ENCODE data around the gene ERG28.

Gene ERG28

GRCh38 chr14:75649773-75650172, 10.9 kb downstream of the ERG28 start:
- Histone ChIP-seq H3K9ac (ENCODE audit: low read length) (no peak overlapping the region), H3K4me1 (ENCODE audit: low read length) (no peaks in the 10 kb centered on the region), H2AFZ (ENCODE audit: low read length) (no peak overlapping the region), H3K79me2 (ENCODE audit: low read length) (no peaks in the 10 kb centered on the region), H3F3A (ENCODE audit: insufficient read depth, low read length) (no peaks in the 10 kb centered on the region), H3K27ac (ENCODE audit: low read length) (no peak overlapping the region), H3K27me3 (replicated peaks; ENCODE audit: insufficient read depth, low read length) (no peaks in the 10 kb centered on the region), H3K4me3 (ENCODE audit: low read length) (no peak overlapping the region), H3K36me3 (replicated peaks; ENCODE audit: insufficient read depth, low read length) (no peaks in the 10 kb centered on the region), H3K9me3 (replicated peaks; ENCODE audit: insufficient read depth, low read length) (no peaks in the 10 kb centered on the region), H3K4me2 (ENCODE audit: low read depth, low read length) (no peak overlapping the region), H4K20me1 (ENCODE audit: insufficient read depth, low read length) (no peaks in the 10 kb centered on the region), H3K9me2 (replicated peaks; ENCODE audit: insufficient read depth, low read length) (no peaks in the 10 kb centered on the region)
- DNase-seq, result no peak
- TF ChIP-seq EZH2phosphoT487 (IDR thresholded peaks at IDR 0.05; ENCODE audit: low read length), result no peak
- TF ChIP-seq, protein P1, sequence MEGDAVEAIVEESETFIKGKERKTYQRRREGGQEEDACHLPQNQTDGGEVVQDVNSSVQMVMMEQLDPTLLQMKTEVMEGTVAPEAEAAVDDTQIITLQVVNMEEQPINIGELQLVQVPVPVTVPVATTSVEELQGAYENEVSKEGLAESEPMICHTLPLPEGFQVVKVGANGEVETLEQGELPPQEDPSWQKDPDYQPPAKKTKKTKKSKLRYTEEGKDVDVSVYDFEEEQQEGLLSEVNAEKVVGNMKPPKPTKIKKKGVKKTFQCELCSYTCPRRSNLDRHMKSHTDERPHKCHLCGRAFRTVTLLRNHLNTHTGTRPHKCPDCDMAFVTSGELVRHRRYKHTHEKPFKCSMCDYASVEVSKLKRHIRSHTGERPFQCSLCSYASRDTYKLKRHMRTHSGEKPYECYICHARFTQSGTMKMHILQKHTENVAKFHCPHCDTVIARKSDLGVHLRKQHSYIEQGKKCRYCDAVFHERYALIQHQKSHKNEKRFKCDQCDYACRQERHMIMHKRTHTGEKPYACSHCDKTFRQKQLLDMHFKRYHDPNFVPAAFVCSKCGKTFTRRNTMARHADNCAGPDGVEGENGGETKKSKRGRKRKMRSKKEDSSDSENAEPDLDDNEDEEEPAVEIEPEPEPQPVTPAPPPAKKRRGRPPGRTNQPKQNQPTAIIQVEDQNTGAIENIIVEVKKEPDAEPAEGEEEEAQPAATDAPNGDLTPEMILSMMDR (IDR thresholded peaks at IDR 0.05; ENCODE audit: low read length), result no peak
- no peak for TF ChIP-seq EZH2 (optimal IDR thresholded peaks at IDR 0.05; ENCODE audit: low read depth, low read length)

DNA sequence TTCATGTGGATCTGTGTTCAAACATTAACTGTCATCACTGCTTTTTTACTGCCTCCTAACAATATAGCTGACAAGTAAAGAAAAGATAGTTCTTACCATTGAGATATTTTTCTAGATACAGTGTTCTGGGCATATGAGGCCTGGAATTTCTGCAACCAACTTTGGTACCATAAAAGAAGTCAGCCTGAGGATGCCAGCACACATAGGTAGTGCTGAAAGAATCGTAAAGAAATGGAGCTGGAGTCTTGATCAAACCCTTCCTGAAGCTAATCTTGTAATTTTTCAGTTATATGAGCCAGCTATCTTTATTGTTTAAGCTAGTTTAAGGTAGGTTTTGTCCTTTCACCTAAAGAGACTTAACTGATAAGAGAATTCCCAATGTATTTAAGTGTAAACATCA, 11.3 kb downstream of the ERG28 start:
- TF ChIP-seq EZH2phosphoT487 (IDR thresholded peaks at IDR 0.05; ENCODE audit: low read length), result no peak
- TF ChIP-seq EZH2 (optimal IDR thresholded peaks at IDR 0.05; ENCODE audit: low read depth, low read length), result no peak
- TF ChIP-seq, protein P1 (IDR thresholded peaks at IDR 0.05; ENCODE audit: low read length), result no peak
- H3K9me2 ChIP-seq (replicated peaks; ENCODE audit: insufficient read depth, low read length), result no peaks in the 10 kb centered on the region
- H3K27ac ChIP-seq (ENCODE audit: low read length), result no peak overlapping the region
- no peak for DNase-seq
- no peaks in the 10 kb centered on the region for H3K4me1 ChIP-seq (ENCODE audit: low read length)
- H2AFZ ChIP-seq (ENCODE audit: low read length), result no peak overlapping the region
- H3F3A ChIP-seq (ENCODE audit: insufficient read depth, low read length), result no peaks in the 10 kb centered on the region
- H3K36me3 ChIP-seq (replicated peaks; ENCODE audit: insufficient read depth, low read length), result no peaks in the 10 kb centered on the region
- H3K9ac ChIP-seq (ENCODE audit: low read length), result no peak overlapping the region
- H4K20me1 ChIP-seq (ENCODE audit: insufficient read depth, low read length), result no peaks in the 10 kb centered on the region
- H3K9me3 ChIP-seq (replicated peaks; ENCODE audit: insufficient read depth, low read length), result no peaks in the 10 kb centered on the region
- H3K27me3 ChIP-seq (replicated peaks; ENCODE audit: insufficient read depth, low read length), result no peaks in the 10 kb centered on the region
- H3K4me2 ChIP-seq (ENCODE audit: low read depth, low read length), result no peak overlapping the region
- H3K4me3 ChIP-seq (ENCODE audit: low read length), result no peak overlapping the region
- no peaks in the 10 kb centered on the region for H3K79me2 ChIP-seq (ENCODE audit: low read length)

GRCh38 chr14:75648066-75648838, 12.4 kb downstream of the ERG28 start:
- Histone ChIP-seq H3K4me1 (ENCODE audit: low read length) (no peaks in the 10 kb centered on the region), H2AFZ (ENCODE audit: low read length) (no peak overlapping the region), H3K27ac (ENCODE audit: low read length) (no peak overlapping the region), H3K9me3 (replicated peaks; ENCODE audit: insufficient read depth, low read length) (no peaks in the 10 kb centered on the region), H3K4me2 (ENCODE audit: low read depth, low read length) (no peak overlapping the region), H4K20me1 (ENCODE audit: insufficient read depth, low read length) (no peaks in the 10 kb centered on the region), H3K9me2 (replicated peaks; ENCODE audit: insufficient read depth, low read length) (no peaks in the 10 kb centered on the region), H3K79me2 (ENCODE audit: low read length) (no peaks in the 10 kb centered on the region), H3F3A (ENCODE audit: insufficient read depth, low read length) (no peaks in the 10 kb centered on the region), H3K36me3 (replicated peaks; ENCODE audit: insufficient read depth, low read length) (no peaks in the 10 kb centered on the region), H3K9ac (ENCODE audit: low read length) (no peak overlapping the region), H3K27me3 (replicated peaks; ENCODE audit: insufficient read depth, low read length) (no peaks in the 10 kb centered on the region), H3K4me3 (ENCODE audit: low read length) (no peak overlapping the region)
- no peak for TF ChIP-seq EZH2 (optimal IDR thresholded peaks at IDR 0.05; ENCODE audit: low read depth, low read length)
- no peak for TF ChIP-seq EZH2phosphoT487 (IDR thresholded peaks at IDR 0.05; ENCODE audit: low read length)
- TF ChIP-seq, protein P1 (IDR thresholded peaks at IDR 0.05; ENCODE audit: low read length), result no peak
- no peak for DNase-seq
